B cell (primary cell): Measurements from ENCODE around the gene PTCD1. TPM values are rescaled to one million over a fixed set of nuclear protein-coding genes. Genes with fewer than 3 reads are reported as not detected.

Experiments
- ATAC-seq: fragments of 200-7000 bp; cut with Tn5 transposase; one replicate; pipeline ENCODE4 v1.10.0; 2021; ENCODE audit warnings: low read depth, mild to moderate bottlenecking, moderate number of reproducible peaks, moderate library complexity
- CTCF ChIA-PET: fragments of 350-600 bp; sonication (Branson Sonifier 250); formaldehyde crosslinking; loops from one replicate; lab custom pipeline; 2021; ENCODE audit warnings: antibody characterized with exemption, inconsistent platforms; lab: Charles Lee
- POLR2A ChIA-PET: fragments of 350-600 bp; sonication (Branson Sonifier 250); formaldehyde crosslinking; loops from one replicate; lab custom pipeline; 2021; ENCODE audit warnings: antibody characterized with exemption; lab: Charles Lee
- DNase-seq: peaks from one replicate; pipeline ENCODE4 v3.0.0; 2013
- H2AFZ ChIP-seq: 2 replicates; pipeline ENCODE4 v1.6.1; 2012; ENCODE audit warnings: mild to moderate bottlenecking, low read depth, low read length; ENCODE audit not compliant: insufficient read depth, poor library complexity, severe bottlenecking
- H3K27ac ChIP-seq, 2 donors: 1 replicate in 1 of 2; 2 replicates in 1 of 2; pipeline ENCODE4 v1.5.1; 2012 to 2013; ENCODE audit warnings: low read length in 2 of 2, mild to moderate bottlenecking in 2 of 2, moderate library complexity in 1 of 2
- H3K27me3 ChIP-seq, 4 experiments: fragments of 200-600 bp in 1 of 4; sonication (generic) in 1 of 4; replicated peaks in 1 of 4; 1 replicate in 2 of 4; 2 replicates in 2 of 4; pipeline versions ENCODE4 v1.6.1 to v1.7.0; 2013 to 2016; ENCODE audit warnings: low read length in 3 of 4, mild to moderate bottlenecking in 2 of 4, mixed read lengths in 1 of 4, moderate library complexity in 1 of 4; ENCODE audit not compliant: insufficient read depth in 4 of 4, control insufficient read depth in 3 of 4; ENCODE audit errors: control extremely low read depth in 1 of 4
- H3K36me3 ChIP-seq, 2 experiments: replicated peaks in 1 of 2; 1 replicate in 1 of 2; 2 replicates in 1 of 2; pipeline versions ENCODE4 v1.6.1 to v1.7.1; 2013; ENCODE audit warnings: low read length in 1 of 2; ENCODE audit not compliant: insufficient read depth in 2 of 2, control insufficient read depth in 1 of 2; ENCODE audit errors: control extremely low read depth in 1 of 2, extremely low read depth in 1 of 2
- H3K4me1 ChIP-seq, 2 donors: fragments of 200-600 bp in 1 of 2; sonication (generic) in 1 of 2; 1 replicate in 1 of 2; 2 replicates in 1 of 2; pipeline versions ENCODE4 v1.5.1 to v1.6.1; 2013 to 2017; ENCODE audit warnings: low read length in 2 of 2; ENCODE audit not compliant: control insufficient read depth in 2 of 2, insufficient read depth in 2 of 2
- H3K4me2 ChIP-seq: replicated peaks from 2 replicates; pipeline ENCODE3; 2012; ENCODE audit warnings: mild to moderate bottlenecking, low read depth, low read length; ENCODE audit not compliant: poor library complexity, severe bottlenecking
- H3K4me3 ChIP-seq, 5 experiments: fragments of 200-600 bp in 1 of 5; sonication (generic) in 1 of 5; 1 replicate in 3 of 5; 2 replicates in 2 of 5; pipeline versions ENCODE4 v1.5.1 to v1.7.0; 2011 to 2016; ENCODE audit warnings: low read length in 4 of 5, mild to moderate bottlenecking in 4 of 5, low read depth in 2 of 5, control low read depth in 1 of 5, moderate library complexity in 1 of 5; ENCODE audit not compliant: insufficient read depth in 1 of 5; ENCODE audit errors: control extremely low read depth in 1 of 5, extremely low read depth in 1 of 5
- H3K79me2 ChIP-seq: fragments of 200-600 bp; sonication (generic); one replicate; pipeline ENCODE4 v1.6.0; 2016; ENCODE audit warnings: low read length; ENCODE audit not compliant: control insufficient read depth, insufficient read depth
- H3K9ac ChIP-seq: fragments of 200-600 bp; sonication (generic); 2 replicates; pipeline ENCODE4 v1.6.1; 2017; ENCODE audit warnings: mild to moderate bottlenecking, low read length, moderate library complexity
- H3K9me3 ChIP-seq, 3 donors: one replicate each; pipeline versions ENCODE4 v1.6.1 to v1.7.1; 2013; ENCODE audit warnings: low read length in 2 of 3; ENCODE audit not compliant: control insufficient read depth in 2 of 3, insufficient read depth in 1 of 3; ENCODE audit errors: control extremely low read depth in 1 of 3
- H4K20me1 ChIP-seq: 2 replicates; pipeline ENCODE4 v1.6.0; 2012; ENCODE audit warnings: mild to moderate bottlenecking, low read length; ENCODE audit not compliant: insufficient read depth, control insufficient read depth, poor library complexity, severe bottlenecking
- H3K27ac Mint-ChIP-seq: one replicate; pipeline ENCODE4 v1.8.0; 2021; ENCODE audit warnings: mixed read lengths
- H3K27me3 Mint-ChIP-seq: one replicate; pipeline ENCODE4 v1.8.0; 2021; ENCODE audit warnings: mixed read lengths
- H3K4me1 Mint-ChIP-seq: one replicate; pipeline ENCODE4 v1.8.0; 2021; ENCODE audit warnings: mixed read lengths
- H3K4me3 Mint-ChIP-seq: one replicate; pipeline ENCODE4 v1.8.0; 2021; ENCODE audit warnings: mixed read lengths
- H3K9me3 Mint-ChIP-seq: one replicate; pipeline ENCODE4 v1.8.0; 2022; ENCODE audit warnings: mixed read lengths; ENCODE audit not compliant: insufficient read depth
- EZH2 ChIP-seq: IDR thresholded peaks from 2 replicates; pipeline ENCODE4 v1.6.1; 2012; ENCODE audit warnings: borderline replicate concordance, low read depth, mild to moderate bottlenecking, moderate library complexity, low read length; ENCODE audit not compliant: insufficient read depth, poor library complexity, severe bottlenecking
- WGBS: methylation state at CpG from one replicate; pipeline ENCODE4 v1.1.5; 2013; ENCODE audit warnings: missing lambda C conversion rate; ENCODE audit not compliant: insufficient coverage; 5-methylcytosine and 5-hydroxymethylcytosine counted together
- intact Hi-C: fragments of 100-400 bp; cut with micrococcal nuclease; formaldehyde crosslinking; loops from one replicate; pipeline ENCODE4 v1.10.0; 2022
- polyA plus RNA-seq: library from polyadenylated mRNA; depleted of rRNA; stranded (reverse); fragments of >200 nt; gene quantifications from 2 replicates; pipeline ENCODE4 v1.2.3, GENCODE V29; 2012
- total RNA-seq, 2 donors: library from RNA; stranded (reverse); fragments of 120-200 nt in 1 of 2; gene quantifications; 1 replicate in 1 of 2; 2 replicates in 1 of 2; pipeline versions ENCODE4 v1.2.3 to v1.2.4, GENCODE V29; 2013 to 2022
- TF ChIP-seq, protein P1 (sequence below): fragments of 200-600 bp; IDR thresholded peaks from one replicate; pipeline ENCODE4 v1.8.0; 2022; ENCODE audit warnings: antibody characterized with exemption, mild to moderate bottlenecking

PTCD1 gene
- total and polyA plus RNA-seq, 2 donors (not counting 1 experiment from before 2014, with no cell fraction given), result 9.7 to 14.8 TPM

DNA sequence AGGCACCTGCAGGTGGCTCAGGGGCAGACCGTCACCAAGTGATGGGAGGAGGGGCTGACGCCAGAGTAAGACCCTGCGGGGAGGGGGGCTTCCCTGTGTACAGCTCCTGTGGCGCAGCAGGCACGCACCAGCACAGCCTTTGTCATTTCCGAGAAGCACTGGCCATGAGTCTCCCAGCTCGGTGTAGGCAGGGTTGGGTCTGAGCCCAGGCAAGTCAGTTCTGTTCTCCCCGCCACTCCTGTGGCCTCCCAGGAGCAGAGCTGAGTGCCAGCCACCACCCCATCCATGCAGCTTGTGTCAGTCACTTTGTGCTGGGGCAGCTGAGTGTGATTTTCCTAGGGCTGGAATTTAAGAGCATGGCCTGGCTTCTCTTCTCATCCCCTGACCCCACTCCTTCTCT is 13.3 kb upstream of the PTCD1 start:
- H3K27ac ChIP-seq, result no peak overlapping the region
- H3K9ac ChIP-seq, result no peak overlapping the region
- Mint-ChIP-seq H3K27me3 (no peaks in the 10 kb centered on the region), H3K9me3 (no peaks in the 10 kb centered on the region), H3K4me3 (no peak overlapping the region), H3K4me1 (no peaks in the 10 kb centered on the region), H3K27ac (no peak overlapping the region)
- H3K4me1 ChIP-seq, result no peaks in the 10 kb centered on the region
- H4K20me1 ChIP-seq, result peaks cover 8% of the 10 kb centered on the region
- DNase-seq (no peak), ATAC-seq (no peak)
- ChIA-PET POLR2A (no interaction called here), CTCF (no interaction called here)
- H3K36me3 ChIP-seq, result peaks cover 0 to 66% of the 10 kb centered on the region in 2 experiments
- no peak overlapping the region for H3K4me3 ChIP-seq
- no peak overlapping the region for H3K4me2 ChIP-seq
- H2AFZ ChIP-seq, result no peak overlapping the region
- peaks cover 44% of the 10 kb centered on the region for H3K79me2 ChIP-seq
- H3K9me3 ChIP-seq, result no peaks in the 10 kb centered on the region
- 96% methylated on average over 8 of the region's 8 CpGs for WGBS
- intact Hi-C loops, result no loop called here
- no peak for TF ChIP-seq EZH2
- TF ChIP-seq, protein P1, sequence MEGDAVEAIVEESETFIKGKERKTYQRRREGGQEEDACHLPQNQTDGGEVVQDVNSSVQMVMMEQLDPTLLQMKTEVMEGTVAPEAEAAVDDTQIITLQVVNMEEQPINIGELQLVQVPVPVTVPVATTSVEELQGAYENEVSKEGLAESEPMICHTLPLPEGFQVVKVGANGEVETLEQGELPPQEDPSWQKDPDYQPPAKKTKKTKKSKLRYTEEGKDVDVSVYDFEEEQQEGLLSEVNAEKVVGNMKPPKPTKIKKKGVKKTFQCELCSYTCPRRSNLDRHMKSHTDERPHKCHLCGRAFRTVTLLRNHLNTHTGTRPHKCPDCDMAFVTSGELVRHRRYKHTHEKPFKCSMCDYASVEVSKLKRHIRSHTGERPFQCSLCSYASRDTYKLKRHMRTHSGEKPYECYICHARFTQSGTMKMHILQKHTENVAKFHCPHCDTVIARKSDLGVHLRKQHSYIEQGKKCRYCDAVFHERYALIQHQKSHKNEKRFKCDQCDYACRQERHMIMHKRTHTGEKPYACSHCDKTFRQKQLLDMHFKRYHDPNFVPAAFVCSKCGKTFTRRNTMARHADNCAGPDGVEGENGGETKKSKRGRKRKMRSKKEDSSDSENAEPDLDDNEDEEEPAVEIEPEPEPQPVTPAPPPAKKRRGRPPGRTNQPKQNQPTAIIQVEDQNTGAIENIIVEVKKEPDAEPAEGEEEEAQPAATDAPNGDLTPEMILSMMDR, result no peak
- no peaks in the 10 kb centered on the region for H3K27me3 ChIP-seq

GRCh38 chr7:99449326-99449725 is 10.7 kb upstream of the PTCD1 start:
- 96% methylated on average over 5 of the region's 5 CpGs for WGBS
- intact Hi-C loops, result no loop called here
- Histone ChIP-seq H3K9me3 (no peaks in the 10 kb centered on the region), H3K9ac (no peak overlapping the region), H3K4me1 (peaks cover 0 to 5% of the 10 kb centered on the region in 2 donors), H3K4me3 (no peak overlapping the region), H2AFZ (no peak overlapping the region), H4K20me1 (no peaks in the 10 kb centered on the region), H3K27me3 (no peaks in the 10 kb centered on the region), H3K27ac (no peak overlapping the region), H3K36me3 (peaks cover 2 to 71% of the 10 kb centered on the region in 2 experiments), H3K79me2 (peaks cover 40% of the 10 kb centered on the region), H3K4me2 (no peak overlapping the region)
- ChIA-PET POLR2A (interaction anchor here (0.6 kb wide), 1 partner anchor 159 kb away, joined by 3 read pairs; no protein-coding TSS in a partner anchor), CTCF (interaction anchor here (0.7 kb wide), 1 partner anchor 13 kb away, joined by 3 read pairs; no protein-coding TSS in a partner anchor)
- H3K9me3 Mint-ChIP-seq, result no peaks in the 10 kb centered on the region
- H3K27me3 Mint-ChIP-seq, result no peaks in the 10 kb centered on the region
- DNase-seq (no peak), ATAC-seq (no peak)
- no peak overlapping the region for H3K27ac Mint-ChIP-seq
- H3K4me1 Mint-ChIP-seq, result peaks cover 4% of the 10 kb centered on the region
- H3K4me3 Mint-ChIP-seq, result no peak overlapping the region
- no peak for TF ChIP-seq EZH2
- TF ChIP-seq, protein P1, result no peak
